K562 (cell line): ENCODE data around the gene NAPB. TPM values are rescaled to one million over a fixed set of nuclear protein-coding genes. Genes with fewer than 3 reads are reported as not detected.

Experiments used
- ATAC-seq: fragments of 200-7000 bp; cut with Tn5 transposase; 3 replicates; pipeline ENCODE4 v1.9.1; 2020; ENCODE audit warnings: moderate library complexity
- BruUV-seq: library from RNA; stranded (reverse); fragments of 400-500 nt; replicated peaks from 2 replicates; lab custom pipeline; 2021; lab: Mats Ljungman, UMichigan
- CTCF ChIA-PET: fragments of 300-600 bp; formaldehyde crosslinking; extraction: SDS; loops from one replicate; lab custom pipeline; 2021; ENCODE audit warnings: low intra/inter-chr PET ratio; lab: Yijun Ruan, JAX
- POLR2A ChIA-PET: fragments of 300-600, 350-650 bp; sonication (Branson Sonifier 250); formaldehyde crosslinking; extraction: SDS; loops from one replicate; lab custom pipeline; 2021; ENCODE audit warnings: antibody characterized with exemption, inconsistent platforms; lab: Yijun Ruan, JAX
- DNase-seq, 4 experiments: peaks; one replicate each; pipeline versions ENCODE4 v3.0.0 to v3.0.0-alpha.2; 2011 to 2018; ENCODE audit warnings: low spot score in 3 of 4, mixed read lengths in 3 of 4; ENCODE audit errors: extremely low read depth in 1 of 4
- FAIRE-seq: peaks from 2 replicates; lab custom pipeline; 2011; peaks lifted over from hg19 to GRCh38; lab: Jason Lieb, UNC
- H2AFZ ChIP-seq: 2 replicates; pipeline ENCODE4 v1.6.0; 2011; ENCODE audit warnings: low read depth, low read length, control low read depth, inconsistent platforms
- H3K27ac ChIP-seq: fragments of 200-600 bp; 3 replicates; pipeline ENCODE4 v1.8.0; 2011; ENCODE audit warnings: low read depth, mild to moderate bottlenecking, control low read depth, inconsistent platforms, low read length, moderate library complexity, mixed read lengths; ENCODE audit errors: extremely low read depth
- H3K27me3 ChIP-seq, 2 experiments: fragments of 300-600 bp in 1 of 2; 2 replicates in 1 of 2; 3 replicates in 1 of 2; pipeline versions ENCODE4 v1.6.0 to v1.8.0; 2011; ENCODE audit warnings: inconsistent platforms in 2 of 2, low read length in 2 of 2, mild to moderate bottlenecking in 1 of 2, mixed read lengths in 1 of 2, moderate library complexity in 1 of 2; ENCODE audit not compliant: control insufficient read depth in 2 of 2, insufficient read depth in 2 of 2
- H3K36me3 ChIP-seq: fragments of 300-600 bp; 3 replicates; pipeline ENCODE4 v1.8.0; 2011; ENCODE audit warnings: mild to moderate bottlenecking, low read length, inconsistent platforms; ENCODE audit not compliant: control insufficient read depth, insufficient read depth
- H3K4me1 ChIP-seq, 2 experiments: fragments of 200-600 bp in 1 of 2; replicated peaks in 1 of 2; 2 replicates in 1 of 2; 3 replicates in 1 of 2; pipeline versions ENCODE4 v1.5.1 to v1.8.0; 2011; ENCODE audit warnings: inconsistent platforms in 2 of 2, low read length in 2 of 2, mild to moderate bottlenecking in 1 of 2, mixed read lengths in 1 of 2, moderate library complexity in 1 of 2; ENCODE audit not compliant: control insufficient read depth in 2 of 2, insufficient read depth in 2 of 2
- H3K4me2 ChIP-seq: 2 replicates; pipeline ENCODE4 v1.6.1; 2011; ENCODE audit warnings: low read length, control low read depth, inconsistent platforms, mixed read lengths; ENCODE audit not compliant: insufficient read depth
- H3K4me3 ChIP-seq: fragments of 200-600 bp; sonication (generic), shearing (Covaris generic); 2 replicates; pipeline ENCODE4 v1.5.1; 2016; ENCODE audit warnings: control low read depth, inconsistent platforms
- H3K79me2 ChIP-seq: fragments of 200-600 bp; 3 replicates; pipeline ENCODE4 v1.8.0; 2011; ENCODE audit warnings: low read length, inconsistent platforms; ENCODE audit not compliant: control insufficient read depth, insufficient read depth
- H3K9ac ChIP-seq, 2 experiments: 2 replicates each; pipeline versions ENCODE4 v1.6.0 to v1.6.1; 2011; ENCODE audit warnings: low read depth in 2 of 2, low read length in 2 of 2, control low read depth in 1 of 2, inconsistent platforms in 1 of 2, mild to moderate bottlenecking in 1 of 2, mixed read lengths in 1 of 2; ENCODE audit not compliant: insufficient read depth in 1 of 2
- H3K9me1 ChIP-seq: one replicate; pipeline ENCODE4 v1.6.0; 2011; ENCODE audit warnings: inconsistent platforms, mild to moderate bottlenecking, low read length, moderate library complexity; ENCODE audit not compliant: control insufficient read depth, insufficient read depth
- H3K9me3 ChIP-seq: replicated peaks from 2 replicates; pipeline ENCODE4 v1.5.1; 2011; ENCODE audit warnings: low read depth, low read length, inconsistent platforms; ENCODE audit not compliant: control insufficient read depth, insufficient read depth
- H4K20me1 ChIP-seq: replicated peaks from 2 replicates; pipeline ENCODE4 v1.6.1; 2011; ENCODE audit warnings: low read length, inconsistent platforms, mixed read lengths; ENCODE audit not compliant: control insufficient read depth, insufficient read depth
- ARID4B ChIP-seq: sonication (generic); formaldehyde crosslinking; IDR thresholded peaks from 2 replicates; pipeline ENCODE4 v1.8.0; 2022; ENCODE audit warnings: mild to moderate bottlenecking, missing genetic modification reagents
- BCL6 ChIP-seq: fragments of 250-450 bp; sonication (Bioruptor Pico); IDR thresholded peaks from 2 replicates; pipeline ENCODE4 v1.4.0; 2020
- BDP1 ChIP-seq: IDR thresholded peaks from 3 replicates; pipeline ENCODE4 v1.6.1; 2011; ENCODE audit not compliant: insufficient read length, insufficient read depth
- CBFA2T2 ChIP-seq: fragments of 450-650 bp; conservative IDR thresholded peaks from 2 replicates; pipeline ENCODE4 v1.6.1; 2017; ENCODE audit warnings: mild to moderate bottlenecking
- CBX5 ChIP-seq: IDR thresholded peaks from 2 replicates; pipeline ENCODE4 v1.6.1; 2014; ENCODE audit warnings: low read depth, borderline replicate concordance
- HNRNPL ChIP-seq: fragments of 200-400 bp; formaldehyde crosslinking; IDR thresholded peaks from 2 replicates; pipeline ENCODE4 v1.6.1; 2017; ENCODE audit warnings: low read depth, mild to moderate bottlenecking, low read length
- KDM2B ChIP-seq: fragments of 250-450 bp; sonication (Bioruptor Pico); IDR thresholded peaks from 2 replicates; pipeline ENCODE4 v1.8.0; 2021; ENCODE audit warnings: mild to moderate bottlenecking, moderate library complexity
- MAFG ChIP-seq: fragments of 450-650 bp; conservative IDR thresholded peaks from 2 replicates; pipeline ENCODE4 v1.6.1; 2016; ENCODE audit warnings: missing genetic modification characterization, missing compliant biosample characterization
- MED1 ChIP-seq: sonication (generic); formaldehyde crosslinking; IDR thresholded peaks from 2 replicates; pipeline ENCODE4 v1.8.1; 2023; ENCODE audit warnings: missing genetic modification reagents, borderline replicate concordance
- MYBL2 ChIP-seq, 2 experiments: fragments of 450-650 bp in 1 of 2; sonication (generic) in 1 of 2; formaldehyde crosslinking in 1 of 2; IDR thresholded peaks; 2 replicates each; pipeline versions ENCODE4 v1.6.1 to v1.8.1; 2017 to 2022; ENCODE audit warnings: borderline replicate concordance in 1 of 2, inconsistent platforms in 1 of 2, low read depth in 1 of 2, mild to moderate bottlenecking in 1 of 2, missing genetic modification reagents in 1 of 2, moderate library complexity in 1 of 2
- NCOA4 ChIP-seq: fragments of 450-650 bp; IDR thresholded peaks from 2 replicates; pipeline ENCODE4 v1.6.1; 2018; ENCODE audit warnings: mild to moderate bottlenecking; ENCODE audit not compliant: partially characterized antibody
- NELFE ChIP-seq: IDR thresholded peaks from 2 replicates; pipeline ENCODE4 v1.6.1; 2011; ENCODE audit warnings: mild to moderate bottlenecking; ENCODE audit not compliant: insufficient read depth, insufficient read length
- SETDB1 ChIP-seq: IDR thresholded peaks from one replicate; pipeline ENCODE4 v1.6.1; 2012; ENCODE audit warnings: low read length, control low read depth, inconsistent platforms
- SIN3B ChIP-seq: fragments of 450-650 bp; IDR thresholded peaks from 2 replicates; pipeline ENCODE4 v1.6.1; 2017; ENCODE audit warnings: low read depth, mild to moderate bottlenecking, moderate library complexity
- WHSC1 ChIP-seq: IDR thresholded peaks from one replicate; pipeline ENCODE4 v1.6.1; 2012; ENCODE audit warnings: low read length, control low read depth, inconsistent platforms
- ZNF253 ChIP-seq: fragments of 250-450 bp; sonication (Bioruptor Pico); conservative IDR thresholded peaks from 2 replicates; pipeline ENCODE4 v1.6.1; 2021; ENCODE audit warnings: mild to moderate bottlenecking
- ZNF398 ChIP-seq: fragments of 250-450 bp; sonication (Bioruptor Pico); IDR thresholded peaks from 2 replicates; pipeline ENCODE4 v1.8.0; 2021; ENCODE audit warnings: moderate library complexity, mild to moderate bottlenecking, inconsistent platforms
- WGBS: fragments of 100-300 bp; shearing (Covaris generic); methylation state at CpG from one replicate; pipeline ENCODE4 v1.1.6; 2016; ENCODE audit warnings: low coverage, mixed read lengths; ENCODE audit not compliant: insufficient coverage; ENCODE audit errors: missing lambda C conversion rate; 5-methylcytosine and 5-hydroxymethylcytosine counted together
- in situ Hi-C: fragments of 300-500 bp; cut with MboI; formaldehyde crosslinking; loops from 4 replicates; pipeline ENCODE4 v1.15.0; 2018; ENCODE audit warnings: inconsistent platforms, mixed read lengths
- intact Hi-C: fragments of 100-400 bp; cut with micrococcal nuclease; formaldehyde crosslinking; loops from 2 replicates; pipeline ENCODE4 v1.14.2; 2022
- polyA plus RNA-seq, 8 experiments: library from polyadenylated mRNA; depleted of rRNA in 4 of 8; stranded (reverse) in 5 of 8; unstranded in 3 of 8; fragments of >200 nt; fragmentation: Nextera tagmentation in 2 of 8; fragmentation: Illumina TruSeq in 1 of 8; extraction: Ambion mirVana in 2 of 8; extraction: Trizol in 1 of 8; gene quantifications; 2 replicates each; pipeline versions ENCODE4 v1.2.1 to v1.2.3, GENCODE V29; 2011 to 2014; ENCODE audit warnings: inconsistent platforms in 1 of 8, missing spikeins in 1 of 8
- total RNA-seq, 7 experiments: library from RNA; depleted of rRNA in 6 of 7; stranded (reverse); fragments of >200 nt in 6 of 7; fragmentation: Illumina TruSeq in 2 of 7; extraction: Trizol in 2 of 7; gene quantifications; 2 replicates each; pipeline versions ENCODE4 v1.2.1 to v1.2.3, GENCODE V29; 2011 to 2021; ENCODE audit warnings: low replicate concordance in 1 of 7

NAPB gene
- total and polyA plus RNA-seq, 9 of the 15 experiments (the other 6 are each of a cell fraction or from before 2014, with no cell fraction given): 1.4 to 7.7 (median 5.2) TPM

GRCh38 chr20:23401051-23401450 is 20.2 kb downstream of the NAPB start:
- 89% methylated on average over 5 of the region's 5 CpGs for WGBS
- CTCF ChIA-PET: no interaction called here
- in situ Hi-C loops: no loop called here

More at GRCh38 chr20:23401051-23401450, 20.2 kb downstream of the NAPB start:
- Histone ChIP-seq H3K79me2 (peaks cover 35% of the 10 kb centered on the region), H3K4me3 (no peak overlapping the region), H3K9me3 (no peaks in the 10 kb centered on the region), H3K27me3 (no peaks in the 10 kb centered on the region), H3K4me1 (no peaks in the 10 kb centered on the region), H2AFZ (no peak overlapping the region), H3K9ac (no peak overlapping the region), H3K9me1 (no peaks in the 10 kb centered on the region), H3K36me3 (peaks cover 38% of the 10 kb centered on the region; the same call in 2 of the 3 replicates), H3K4me2 (no peak overlapping the region), H4K20me1 (no peaks in the 10 kb centered on the region), H3K27ac (no peak overlapping the region)
- no TSS peak for BruUV-seq
- intact Hi-C loops: no loop called here
- TF ChIP-seq BCL6 (CRISPR knock-in tag) (no peak), CBFA2T2 (no peak), ZNF398 (CRISPR knock-in tag) (no peak), MYBL2 (IDR thresholded peaks at IDR 0.05; ENCODE audit: low read depth) (no peak), MYBL2 (CRISPR knock-in tag; IDR thresholded peaks at IDR 0.05; ENCODE audit: borderline replicate concordance) (no peak), CBX5 (no peak), ARID4B (no peak), ZNF253 (CRISPR knock-in tag) (no peak), MAFG (no peak), NELFE (no peak), NCOA4 (no peak), SETDB1 (no peak), SIN3B (no peak), HNRNPL (no peak), KDM2B (CRISPR knock-in tag) (no peak), MED1 (CRISPR knock-in tag) (no peak), WHSC1 (no peak), BDP1 (no peak)
- POLR2A ChIA-PET: interaction anchor here (0.6 to 1.2 kb wide), 2 partner anchors 8 to 169 kb away, joined by 3 read pairs; no protein-coding TSS in a partner anchor
- ATAC-seq: no peak
- FAIRE-seq: no peak
- DNase-seq: no peak
